H9 (cell line): ENCODE data around the gene ERH. TPM values are rescaled to one million over a fixed set of nuclear protein-coding genes. Genes with fewer than 3 reads are reported as not detected.

Experiments
- DNase-seq: peaks from one replicate; pipeline ENCODE4 v3.0.0-alpha.2; 2017
- H2AFZ ChIP-seq: one replicate; pipeline ENCODE4 v1.6.1; 2013; ENCODE audit warnings: mild to moderate bottlenecking, low read length, control low read depth, moderate library complexity
- H2AK5ac ChIP-seq: 2 replicates; pipeline ENCODE4 v1.6.1; 2013; ENCODE audit warnings: low read length, control low read depth, mixed read lengths; ENCODE audit not compliant: insufficient read length
- H2BK120ac ChIP-seq: one replicate; pipeline ENCODE4 v1.6.1; 2013; ENCODE audit warnings: low read depth, mild to moderate bottlenecking, low read length, control low read depth, inconsistent platforms; ENCODE audit not compliant: poor library complexity, severe bottlenecking
- H2BK12ac ChIP-seq: 2 replicates; pipeline ENCODE4 v1.6.1; 2013; ENCODE audit warnings: low read length, control low read depth, mixed read lengths, low read depth; ENCODE audit not compliant: insufficient read length
- H2BK15ac ChIP-seq: 2 replicates; pipeline ENCODE4 v1.6.1; 2013; ENCODE audit warnings: low read depth, low read length, control low read depth
- H2BK20ac ChIP-seq: one replicate; pipeline ENCODE4 v1.6.1; 2013; ENCODE audit warnings: low read depth, mild to moderate bottlenecking, low read length, control low read depth, inconsistent platforms; ENCODE audit not compliant: poor library complexity, severe bottlenecking
- H2BK5ac ChIP-seq: 2 replicates; pipeline ENCODE4 v1.6.1; 2013; ENCODE audit warnings: low read length, control low read depth, mixed read lengths; ENCODE audit not compliant: insufficient read length
- H3K14ac ChIP-seq: 2 replicates; pipeline ENCODE4 v1.6.1; 2013; ENCODE audit warnings: low read length, control low read depth; ENCODE audit not compliant: insufficient read depth
- H3K18ac ChIP-seq: 2 replicates; pipeline ENCODE4 v1.6.1; 2013; ENCODE audit warnings: low read depth, mild to moderate bottlenecking, mixed read lengths, low read length, control low read depth; ENCODE audit not compliant: insufficient read length
- H3K23ac ChIP-seq: 2 replicates; pipeline ENCODE4 v1.6.1; 2013; ENCODE audit warnings: low read length, control low read depth, mixed read lengths, low read depth; ENCODE audit not compliant: insufficient read length
- H3K23me2 ChIP-seq: 2 replicates; pipeline ENCODE4 v1.6.1; 2013; ENCODE audit warnings: low read depth, mild to moderate bottlenecking, mixed read lengths, low read length, control low read depth; ENCODE audit not compliant: insufficient read length, poor library complexity, severe bottlenecking
- H3K27ac ChIP-seq: 2 replicates; pipeline ENCODE4 v1.5.1; 2013; ENCODE audit warnings: low read length, control low read depth, mixed read lengths, low read depth; ENCODE audit not compliant: insufficient read length
- H3K27me3 ChIP-seq: 2 replicates; pipeline ENCODE4 v1.6.1; 2013; ENCODE audit warnings: low read length, control low read depth, inconsistent platforms; ENCODE audit not compliant: insufficient read depth
- H3K4ac ChIP-seq: 2 replicates; pipeline ENCODE4 v1.6.1; 2013; ENCODE audit warnings: low read depth, mild to moderate bottlenecking, control low read depth, inconsistent platforms, low read length, moderate library complexity
- H3K4me1 ChIP-seq: 2 replicates; pipeline ENCODE4 v1.6.1; 2013; ENCODE audit warnings: low read length, control low read depth, inconsistent platforms; ENCODE audit not compliant: insufficient read depth
- H3K4me2 ChIP-seq: 2 replicates; pipeline ENCODE4 v1.6.1; 2013; ENCODE audit warnings: low read length, control low read depth, mixed read lengths; ENCODE audit not compliant: insufficient read length, insufficient read depth
- H3K56ac ChIP-seq: 2 replicates; pipeline ENCODE4 v1.6.1; 2013; ENCODE audit warnings: low read depth, mild to moderate bottlenecking, mixed read lengths, low read length, control low read depth; ENCODE audit not compliant: insufficient read length
- H3K79me1 ChIP-seq: 2 replicates; pipeline ENCODE4 v1.6.1; 2013; ENCODE audit warnings: low read depth, mild to moderate bottlenecking, moderate library complexity, low read length, control low read depth, inconsistent platforms; ENCODE audit not compliant: insufficient read depth, poor library complexity, severe bottlenecking
- H3K79me2 ChIP-seq: 2 replicates; pipeline ENCODE4 v1.6.1; 2013; ENCODE audit warnings: low read length, control low read depth, inconsistent platforms; ENCODE audit not compliant: insufficient read depth
- H3K9ac ChIP-seq: 2 replicates; pipeline ENCODE4 v1.6.1; 2013; ENCODE audit warnings: low read length, control low read depth, mixed read lengths; ENCODE audit not compliant: insufficient read length; ENCODE audit errors: extremely low read depth
- H3K9me3 ChIP-seq: one replicate; pipeline ENCODE4 v1.6.1; 2013; ENCODE audit warnings: low read depth, low read length, inconsistent platforms; ENCODE audit not compliant: control insufficient read depth
- H3T11ph ChIP-seq: one replicate; pipeline ENCODE4 v1.6.1; 2013; ENCODE audit warnings: mild to moderate bottlenecking, low read length, control low read depth, inconsistent platforms
- H4K20me1 ChIP-seq: one replicate; pipeline ENCODE4 v1.6.1; 2013; ENCODE audit not compliant: control insufficient read depth, insufficient read length, insufficient read depth
- H4K5ac ChIP-seq: 2 replicates; pipeline ENCODE4 v1.6.1; 2013; ENCODE audit warnings: low read depth, mild to moderate bottlenecking, mixed read lengths, low read length, control low read depth; ENCODE audit not compliant: insufficient read length
- H4K8ac ChIP-seq: replicated peaks from 2 replicates; pipeline ENCODE4 v1.6.1; 2013; ENCODE audit warnings: low read length, control low read depth, mixed read lengths, low read depth; ENCODE audit not compliant: insufficient read length
- H4K91ac ChIP-seq: 2 replicates; pipeline ENCODE4 v1.6.1; 2013; ENCODE audit warnings: low read depth, mild to moderate bottlenecking, moderate library complexity, mixed read lengths, low read length, control low read depth; ENCODE audit not compliant: insufficient read length
- H3K27ac Mint-ChIP-seq, 3 experiments: 2 replicates in 2 of 3; 3 replicates in 1 of 3; pipeline ENCODE4 v1.8.0; 2020 to 2021; ENCODE audit warnings: mixed read lengths in 3 of 3, mild to moderate bottlenecking in 1 of 3, moderate library complexity in 1 of 3
- H3K27me3 Mint-ChIP-seq: 2 replicates; pipeline ENCODE4 v1.8.0; 2021; ENCODE audit warnings: low read depth, mild to moderate bottlenecking, moderate library complexity, mixed read lengths
- H3K36me3 Mint-ChIP-seq, 3 experiments: 2 replicates in 2 of 3; 3 replicates in 1 of 3; pipeline ENCODE4 v1.8.0; 2020 to 2021; ENCODE audit warnings: low read depth in 3 of 3, mixed read lengths in 3 of 3; ENCODE audit not compliant: insufficient read depth in 1 of 3
- H3K4me1 Mint-ChIP-seq, 2 experiments: 2 replicates each; pipeline ENCODE4 v1.8.0; 2020; ENCODE audit warnings: mixed read lengths in 2 of 2
- H3K4me3 Mint-ChIP-seq, 2 experiments: 2 replicates in 1 of 2; 3 replicates in 1 of 2; pipeline ENCODE4 v1.8.0; 2020 to 2021; ENCODE audit warnings: mild to moderate bottlenecking in 2 of 2, mixed read lengths in 2 of 2, moderate library complexity in 1 of 2
- H3K9me3 Mint-ChIP-seq, 2 experiments: 2 replicates in 1 of 2; 3 replicates in 1 of 2; pipeline ENCODE4 v1.8.0; 2020; ENCODE audit warnings: mild to moderate bottlenecking in 2 of 2, mixed read lengths in 2 of 2, moderate library complexity in 1 of 2
- CTCF ChIP-seq: fragments of 200-600 bp; sonication (generic); conservative IDR thresholded peaks from 3 replicates; pipeline ENCODE4 v1.8.0; 2021; ENCODE audit warnings: antibody characterized with exemption, mild to moderate bottlenecking
- WGBS: extraction: QIAGEN DNeasy Blood & Tissue Kit; methylation state at CpG from one replicate; pipeline ENCODE4 v1.1.7; 2013; ENCODE audit warnings: missing lambda C conversion rate, low lambda C conversion rate, mixed read lengths; ENCODE audit not compliant: insufficient read length; ENCODE audit errors: extremely low coverage; 5-methylcytosine and 5-hydroxymethylcytosine counted together
- total RNA-seq: library from RNA; stranded (reverse); gene quantifications from 2 replicates; pipeline ENCODE4 v1.2.1, GENCODE V29; 2021

The ERH gene
- total RNA-seq, 1 experiment from 2014 or later, result 443 TPM

- Histone ChIP-seq H3T11ph (no peak overlapping the region), H3K79me1 (no peaks in the 10 kb centered on the region), H3K56ac (no peak overlapping the region), H2BK120ac (no peak overlapping the region), H4K8ac (no peak overlapping the region), H2AK5ac (no peak overlapping the region), H2BK5ac (no peak overlapping the region), H3K4me1 (no peaks in the 10 kb centered on the region), H3K9me3 (no peaks in the 10 kb centered on the region), H3K14ac (no peak overlapping the region), H4K5ac (no peak overlapping the region), H3K18ac (no peak overlapping the region), H3K27me3 (no peaks in the 10 kb centered on the region), H4K20me1 (no peaks in the 10 kb centered on the region), H3K23me2 (no peaks in the 10 kb centered on the region), H3K27ac (no peak overlapping the region), H3K4me2 (no peak overlapping the region), H3K23ac (no peak overlapping the region), H3K4ac (no peak overlapping the region), H3K79me2 (no peaks in the 10 kb centered on the region), H4K91ac (no peak overlapping the region), H2BK12ac (no peak overlapping the region), H3K9ac (no peak overlapping the region), H2AFZ (no peak overlapping the region), H2BK20ac (no peak overlapping the region), H2BK15ac (no peak overlapping the region)
- no CpG with 5 or more reads among the region's 2 CpGs for WGBS
- TF ChIP-seq CTCF, result no peak
- DNase-seq, result no peak
- Mint-ChIP-seq H3K4me1 (no peaks in the 10 kb centered on the region), H3K4me3 (no peak overlapping the region), H3K27me3 (no peaks in the 10 kb centered on the region), H3K9me3 (no peaks in the 10 kb centered on the region), H3K36me3 (peaks cover 0 to 2% (median 0%) of the 10 kb centered on the region in 3 experiments; a peak in 1 of 7 replicates), H3K27ac (peak overlapping the region in 1 of 3 experiments; percentile 80; a peak in 1 of 7 replicates)
These were observed 10.3 kb upstream of the ERH start for GRCh38 chr14:69408331-69408960.
